HepG2 (cell line): ENCODE data around the gene COL26A1. TPM values are rescaled to one million over a fixed set of nuclear protein-coding genes. Genes with fewer than 3 reads are reported as not detected.

Source experiments
- BRD4 ChIP-seq: sonication (generic); formaldehyde crosslinking; IDR thresholded peaks from 2 replicates; pipeline ENCODE4 v1.4.0; 2020; ENCODE audit warnings: missing genetic modification reagents
- CENPT ChIP-seq: sonication (generic); formaldehyde crosslinking; IDR thresholded peaks from 2 replicates; pipeline ENCODE4 v1.8.0; 2022; ENCODE audit warnings: low read depth, mild to moderate bottlenecking, moderate library complexity, missing genetic modification reagents
- FOXC1 ChIP-seq: sonication (generic); formaldehyde crosslinking; IDR thresholded peaks from 2 replicates; pipeline ENCODE4 v1.8.0; 2022; ENCODE audit warnings: mild to moderate bottlenecking, missing genetic modification reagents, borderline replicate concordance
- HOXA3 ChIP-seq: sonication (generic); formaldehyde crosslinking; IDR thresholded peaks from 2 replicates; pipeline ENCODE4 v1.5.0; 2020; ENCODE audit warnings: missing genetic modification reagents
- ISL2 ChIP-seq: sonication (generic); formaldehyde crosslinking; IDR thresholded peaks from 2 replicates; pipeline ENCODE4 v1.5.0; 2020; ENCODE audit warnings: missing genetic modification reagents
- KDM5B ChIP-seq: sonication (generic); formaldehyde crosslinking; IDR thresholded peaks from 2 replicates; pipeline ENCODE4 v1.4.0; 2020; ENCODE audit warnings: missing genetic modification reagents, mild to moderate bottlenecking, borderline replicate concordance
- KMT2A ChIP-seq: sonication (generic); formaldehyde crosslinking; IDR thresholded peaks from 2 replicates; pipeline ENCODE4 v1.4.0; 2020; ENCODE audit warnings: missing genetic modification reagents
- MED13 ChIP-seq: sonication (generic); formaldehyde crosslinking; IDR thresholded peaks from 2 replicates; pipeline ENCODE4 v1.5.0; 2020; ENCODE audit warnings: missing genetic modification reagents
- NFATC3 ChIP-seq: sonication (generic); formaldehyde crosslinking; IDR thresholded peaks from 2 replicates; pipeline ENCODE4 v1.5.1; 2020; ENCODE audit warnings: mild to moderate bottlenecking, missing genetic modification reagents
- NFKB2 ChIP-seq: sonication (generic); formaldehyde crosslinking; IDR thresholded peaks from 2 replicates; pipeline ENCODE4 v1.4.0; 2020; ENCODE audit warnings: missing genetic modification reagents, borderline replicate concordance
- NR2F1 ChIP-seq, 2 experiments: fragments of 450-650 bp in 1 of 2; formaldehyde crosslinking in 1 of 2; IDR thresholded peaks; 2 replicates each; pipeline versions ENCODE4 v1.5.0 to v1.6.1; 2016 to 2020; ENCODE audit warnings: mild to moderate bottlenecking in 1 of 2, missing compliant biosample characterization in 1 of 2, missing genetic modification reagents in 1 of 2, moderate library complexity in 1 of 2
- NR2F2 ChIP-seq: IDR thresholded peaks from 2 replicates; pipeline ENCODE4 v1.6.1; 2012; ENCODE audit warnings: low read depth, inconsistent platforms, borderline replicate concordance
- RBAK ChIP-seq: sonication (generic); formaldehyde crosslinking; IDR thresholded peaks from 2 replicates; pipeline ENCODE4 v1.5.1; 2020; ENCODE audit warnings: mild to moderate bottlenecking, missing genetic modification reagents
- RFXAP ChIP-seq: sonication (generic); formaldehyde crosslinking; IDR thresholded peaks from 2 replicates; pipeline ENCODE4 v1.4.0; 2020; ENCODE audit warnings: missing genetic modification reagents, borderline replicate concordance
- ZBTB7B ChIP-seq: sonication (generic); formaldehyde crosslinking; IDR thresholded peaks from 2 replicates; pipeline ENCODE4 v1.4.0; 2020; ENCODE audit warnings: missing genetic modification reagents
- ZGPAT ChIP-seq: IDR thresholded peaks from 2 replicates; pipeline ENCODE4 v1.6.1; 2016; ENCODE audit warnings: mild to moderate bottlenecking
- ZNF121 ChIP-seq: sonication (generic); formaldehyde crosslinking; IDR thresholded peaks from 2 replicates; pipeline ENCODE4 v1.5.0; 2020; ENCODE audit warnings: mild to moderate bottlenecking, missing genetic modification reagents
- ZNF431 ChIP-seq: sonication (generic); formaldehyde crosslinking; IDR thresholded peaks from 2 replicates; pipeline ENCODE4 v1.9.0; 2022; ENCODE audit warnings: missing genetic modification reagents, low read depth, mild to moderate bottlenecking, borderline replicate concordance
- ZNF468 ChIP-seq: sonication (generic); formaldehyde crosslinking; IDR thresholded peaks from 2 replicates; pipeline ENCODE4 v1.8.0; 2022; ENCODE audit warnings: mild to moderate bottlenecking, moderate library complexity, missing genetic modification reagents
- ZNF501 ChIP-seq: sonication (generic); formaldehyde crosslinking; IDR thresholded peaks from 2 replicates; pipeline ENCODE4 v1.5.1; 2020; ENCODE audit warnings: mild to moderate bottlenecking, moderate library complexity, missing genetic modification reagents
- ZNF547 ChIP-seq: sonication (generic); formaldehyde crosslinking; IDR thresholded peaks from 2 replicates; pipeline ENCODE4 v1.5.1; 2020; ENCODE audit warnings: mild to moderate bottlenecking, missing genetic modification reagents
- ZNF567 ChIP-seq: sonication (generic); formaldehyde crosslinking; IDR thresholded peaks from 2 replicates; pipeline ENCODE4 v1.8.1; 2023; ENCODE audit warnings: mild to moderate bottlenecking, missing genetic modification reagents, borderline replicate concordance
- ZNF83 ChIP-seq: sonication (generic); formaldehyde crosslinking; IDR thresholded peaks from 2 replicates; pipeline ENCODE4 v1.4.0; 2020; ENCODE audit warnings: missing genetic modification reagents, mild to moderate bottlenecking, borderline replicate concordance
- ZZZ3 ChIP-seq: sonication (generic); formaldehyde crosslinking; IDR thresholded peaks from 2 replicates; pipeline ENCODE4 v1.4.0; 2020; ENCODE audit warnings: missing genetic modification reagents, mild to moderate bottlenecking, borderline replicate concordance
- polyA plus RNA-seq, 8 experiments: library from polyadenylated mRNA; depleted of rRNA in 3 of 8; stranded (reverse) in 7 of 8; unstranded in 1 of 8; fragments of >200 nt; fragmentation: Illumina TruSeq in 4 of 8; extraction: Trizol in 4 of 8; gene quantifications; 2 replicates each; pipeline versions ENCODE4 v1.2.1 to v1.2.3, GENCODE V29; 2011 to 2016; ENCODE audit warnings: low read depth in 4 of 8, missing spikeins in 1 of 8, mixed read lengths in 1 of 8; ENCODE audit not compliant: insufficient read depth in 1 of 8
- total RNA-seq, 5 experiments: library from RNA; depleted of rRNA; stranded (reverse); fragments of >200 nt; fragmentation: Illumina TruSeq; extraction: Trizol; gene quantifications; 2 replicates each; pipeline ENCODE4 v1.2.3, GENCODE V29; 2016; ENCODE audit warnings: low read depth in 1 of 5
- TF ChIP-seq, protein P1 (sequence below): IDR thresholded peaks from 2 replicates; pipeline ENCODE4 v1.4.0; 2020; ENCODE audit warnings: mild to moderate bottlenecking, missing genetic modification reagents

The COL26A1 gene
- total and polyA plus RNA-seq, 2 of the 13 experiments (the other 11 are each of a cell fraction or from before 2014, with no cell fraction given), result 7.8 to 9.2 TPM

- no peak for TF ChIP-seq ZNF431 (CRISPR knock-in tag)
- TF ChIP-seq NR2F2, result 0 out of 2 replicates have a peak, but pooled peaks have one; percentile 13
- TF ChIP-seq ISL2 (CRISPR knock-in tag), result 0 out of 2 replicates have a peak, but pooled peaks have one; percentile 40
- 0 out of 2 replicates have a peak, but pooled peaks have one; percentile 41 for TF ChIP-seq FOXC1 (CRISPR knock-in tag)
- TF ChIP-seq ZNF567, result no peak
- TF ChIP-seq ZNF468 (CRISPR knock-in tag), result no peak
- TF ChIP-seq MED13, result no peak
- TF ChIP-seq ZNF547 (CRISPR knock-in tag), result peak; percentile 39; the same call in 1 of the 2 replicates
- TF ChIP-seq BRD4 (CRISPR knock-in tag), result 0 out of 2 replicates have a peak, but pooled peaks have one; percentile 40
- peak; percentile 69; the same call in 1 of the 2 replicates for TF ChIP-seq NFATC3
- no peak for TF ChIP-seq RFXAP (CRISPR knock-in tag)
- TF ChIP-seq, protein P1, sequence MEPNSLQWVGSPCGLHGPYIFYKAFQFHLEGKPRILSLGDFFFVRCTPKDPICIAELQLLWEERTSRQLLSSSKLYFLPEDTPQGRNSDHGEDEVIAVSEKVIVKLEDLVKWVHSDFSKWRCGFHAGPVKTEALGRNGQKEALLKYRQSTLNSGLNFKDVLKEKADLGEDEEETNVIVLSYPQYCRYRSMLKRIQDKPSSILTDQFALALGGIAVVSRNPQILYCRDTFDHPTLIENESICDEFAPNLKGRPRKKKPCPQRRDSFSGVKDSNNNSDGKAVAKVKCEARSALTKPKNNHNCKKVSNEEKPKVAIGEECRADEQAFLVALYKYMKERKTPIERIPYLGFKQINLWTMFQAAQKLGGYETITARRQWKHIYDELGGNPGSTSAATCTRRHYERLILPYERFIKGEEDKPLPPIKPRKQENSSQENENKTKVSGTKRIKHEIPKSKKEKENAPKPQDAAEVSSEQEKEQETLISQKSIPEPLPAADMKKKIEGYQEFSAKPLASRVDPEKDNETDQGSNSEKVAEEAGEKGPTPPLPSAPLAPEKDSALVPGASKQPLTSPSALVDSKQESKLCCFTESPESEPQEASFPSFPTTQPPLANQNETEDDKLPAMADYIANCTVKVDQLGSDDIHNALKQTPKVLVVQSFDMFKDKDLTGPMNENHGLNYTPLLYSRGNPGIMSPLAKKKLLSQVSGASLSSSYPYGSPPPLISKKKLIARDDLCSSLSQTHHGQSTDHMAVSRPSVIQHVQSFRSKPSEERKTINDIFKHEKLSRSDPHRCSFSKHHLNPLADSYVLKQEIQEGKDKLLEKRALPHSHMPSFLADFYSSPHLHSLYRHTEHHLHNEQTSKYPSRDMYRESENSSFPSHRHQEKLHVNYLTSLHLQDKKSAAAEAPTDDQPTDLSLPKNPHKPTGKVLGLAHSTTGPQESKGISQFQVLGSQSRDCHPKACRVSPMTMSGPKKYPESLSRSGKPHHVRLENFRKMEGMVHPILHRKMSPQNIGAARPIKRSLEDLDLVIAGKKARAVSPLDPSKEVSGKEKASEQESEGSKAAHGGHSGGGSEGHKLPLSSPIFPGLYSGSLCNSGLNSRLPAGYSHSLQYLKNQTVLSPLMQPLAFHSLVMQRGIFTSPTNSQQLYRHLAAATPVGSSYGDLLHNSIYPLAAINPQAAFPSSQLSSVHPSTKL (CRISPR knock-in tag), result peak; percentile 40; the same call in 1 of the 2 replicates
- peak; percentile 48; the same call in 1 of the 2 replicates for TF ChIP-seq NFKB2 (CRISPR knock-in tag)
- peak; percentile 49 for TF ChIP-seq ZNF501 (CRISPR knock-in tag)
- TF ChIP-seq HOXA3 (CRISPR knock-in tag), result 0 out of 2 replicates have a peak, but pooled peaks have one; percentile 41
- no peak for TF ChIP-seq ZZZ3
- no peak for TF ChIP-seq RBAK (CRISPR knock-in tag)
- TF ChIP-seq ZBTB7B (CRISPR knock-in tag), result peak; percentile 55; the same call in 1 of the 2 replicates
- peak; percentile 79 for TF ChIP-seq ZGPAT (CRISPR knock-in tag)
- TF ChIP-seq ZNF83 (CRISPR knock-in tag), result no peak
- TF ChIP-seq KMT2A (CRISPR knock-in tag), result 0 out of 2 replicates have a peak, but pooled peaks have one; percentile 18
- 0 out of 2 replicates have a peak, but pooled peaks have one; percentile 27 for TF ChIP-seq ZNF121 (CRISPR knock-in tag)
- TF ChIP-seq NR2F1 (CRISPR knock-in tag; IDR thresholded peaks at IDR 0.05), result peak in 1 of 2 experiments; percentile 37; a peak in 1 of 4 replicates
- TF ChIP-seq KDM5B (CRISPR knock-in tag), result peak; percentile 72; the same call in 1 of the 2 replicates
- no peak for TF ChIP-seq CENPT
These were observed 1.2 kb downstream of the COL26A1 start (continued) for GRCh38 chr7:101363734-101364374.
